Measurements from ENCODE around the gene LRCH1.

Gene LRCH1

DNA sequence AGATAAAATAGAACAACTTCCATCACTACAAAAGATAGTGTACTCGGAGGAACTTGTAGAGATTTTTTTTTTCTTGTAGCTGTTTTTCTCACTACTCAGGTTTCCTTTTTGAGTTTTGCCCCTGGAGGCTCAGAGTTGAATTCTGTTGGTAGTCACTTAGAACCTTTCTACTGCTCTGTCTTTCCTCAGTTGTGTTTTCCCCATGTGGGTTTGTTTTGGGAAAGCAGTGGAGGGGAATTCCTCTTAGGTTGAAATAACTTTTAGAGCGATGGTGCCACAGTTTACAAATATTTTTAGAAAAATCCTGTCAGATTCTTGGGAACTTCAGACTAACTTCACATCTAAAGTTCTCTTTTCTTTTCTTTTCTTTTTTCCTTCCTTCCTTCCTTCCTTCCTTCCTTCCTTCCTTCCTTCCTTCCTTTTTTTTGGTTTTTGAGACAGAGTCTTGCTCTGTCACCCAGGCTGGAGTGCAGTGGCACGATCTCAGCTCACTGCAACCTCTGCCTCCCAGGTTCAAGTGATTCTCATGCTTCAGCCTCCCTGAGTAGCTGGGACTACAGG, 65.8 kb downstream of the LRCH1 start:
- H3K27me3 ChIP-seq (replicated peaks) = no peaks in the 10 kb centered on the region
- no peaks in the 10 kb centered on the region for H3K36me3 ChIP-seq (replicated peaks)
- TF ChIP-seq, protein P1, sequence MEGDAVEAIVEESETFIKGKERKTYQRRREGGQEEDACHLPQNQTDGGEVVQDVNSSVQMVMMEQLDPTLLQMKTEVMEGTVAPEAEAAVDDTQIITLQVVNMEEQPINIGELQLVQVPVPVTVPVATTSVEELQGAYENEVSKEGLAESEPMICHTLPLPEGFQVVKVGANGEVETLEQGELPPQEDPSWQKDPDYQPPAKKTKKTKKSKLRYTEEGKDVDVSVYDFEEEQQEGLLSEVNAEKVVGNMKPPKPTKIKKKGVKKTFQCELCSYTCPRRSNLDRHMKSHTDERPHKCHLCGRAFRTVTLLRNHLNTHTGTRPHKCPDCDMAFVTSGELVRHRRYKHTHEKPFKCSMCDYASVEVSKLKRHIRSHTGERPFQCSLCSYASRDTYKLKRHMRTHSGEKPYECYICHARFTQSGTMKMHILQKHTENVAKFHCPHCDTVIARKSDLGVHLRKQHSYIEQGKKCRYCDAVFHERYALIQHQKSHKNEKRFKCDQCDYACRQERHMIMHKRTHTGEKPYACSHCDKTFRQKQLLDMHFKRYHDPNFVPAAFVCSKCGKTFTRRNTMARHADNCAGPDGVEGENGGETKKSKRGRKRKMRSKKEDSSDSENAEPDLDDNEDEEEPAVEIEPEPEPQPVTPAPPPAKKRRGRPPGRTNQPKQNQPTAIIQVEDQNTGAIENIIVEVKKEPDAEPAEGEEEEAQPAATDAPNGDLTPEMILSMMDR (IDR thresholded peaks at IDR 0.05; ENCODE audit: low read depth, low read length, missing control alignments) = no peak
- DNase-seq = no peak
- in situ Hi-C loops (cut with HindIII; ENCODE audit: low pct_ligation_motif_present, low sequenced_read_pairs) = no loop called here
- H3K4me3 ChIP-seq (ENCODE audit: low read depth, low read length) = no peak overlapping the region
- no peak overlapping the region for H3K27ac ChIP-seq

DNA sequence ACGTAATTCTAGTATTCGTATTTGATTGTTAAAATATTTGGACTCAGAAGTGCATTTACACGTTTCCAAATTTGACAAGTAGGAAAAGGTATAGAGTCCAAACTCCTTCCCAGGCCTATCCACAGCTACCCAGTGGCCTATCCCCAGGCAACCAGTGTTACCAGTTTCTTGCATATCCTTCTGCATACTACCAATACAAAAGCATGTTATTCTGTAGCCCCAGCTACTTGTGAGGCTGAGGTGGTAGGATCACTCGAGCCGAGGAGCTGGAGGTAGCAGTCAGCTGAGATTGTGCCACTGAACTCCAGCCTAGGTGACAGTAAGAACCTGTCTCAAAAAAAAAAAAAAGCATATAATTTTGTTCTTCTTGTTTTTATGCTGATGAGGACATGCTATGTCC, 67.1 kb downstream of the LRCH1 start:
- DNase-seq = no peak
- in situ Hi-C loops (cut with HindIII; ENCODE audit: low pct_ligation_motif_present, low sequenced_read_pairs) = no loop called here
- no peak overlapping the region for H3K4me3 ChIP-seq (ENCODE audit: low read depth, low read length)
- no peaks in the 10 kb centered on the region for H3K27me3 ChIP-seq (replicated peaks)
- TF ChIP-seq, protein P1 (IDR thresholded peaks at IDR 0.05; ENCODE audit: low read depth, low read length, missing control alignments) = no peak
- no peaks in the 10 kb centered on the region for H3K36me3 ChIP-seq (replicated peaks)
- no peak overlapping the region for H3K27ac ChIP-seq

DNA sequence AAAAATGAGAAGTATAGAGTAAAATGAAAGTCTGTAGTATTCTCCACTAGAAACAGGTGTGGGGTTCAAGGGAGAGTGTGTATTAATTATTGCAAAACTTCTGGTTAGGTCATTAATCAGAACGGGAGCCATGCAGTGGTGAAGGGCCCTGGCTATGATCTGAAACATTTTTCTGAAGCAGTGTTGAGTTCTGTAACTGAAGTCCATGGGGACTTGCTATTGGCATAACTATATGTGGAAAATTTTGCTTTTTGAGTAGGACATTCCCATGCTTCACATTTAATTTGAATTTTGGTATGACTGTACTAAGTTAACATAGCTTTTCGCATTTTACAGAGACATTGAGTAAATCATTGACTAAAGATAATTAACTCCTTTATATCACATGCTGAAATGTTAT, 67.5 kb downstream of the LRCH1 start:
- in situ Hi-C loops (cut with HindIII; ENCODE audit: low pct_ligation_motif_present, low sequenced_read_pairs) = no loop called here
- Histone ChIP-seq H3K27ac (no peak overlapping the region), H3K27me3 (replicated peaks) (no peaks in the 10 kb centered on the region), H3K36me3 (replicated peaks) (no peaks in the 10 kb centered on the region), H3K4me3 (ENCODE audit: low read depth, low read length) (no peak overlapping the region)
- TF ChIP-seq, protein P1 (IDR thresholded peaks at IDR 0.05; ENCODE audit: low read depth, low read length, missing control alignments) = no peak
- no peak for DNase-seq

DNA sequence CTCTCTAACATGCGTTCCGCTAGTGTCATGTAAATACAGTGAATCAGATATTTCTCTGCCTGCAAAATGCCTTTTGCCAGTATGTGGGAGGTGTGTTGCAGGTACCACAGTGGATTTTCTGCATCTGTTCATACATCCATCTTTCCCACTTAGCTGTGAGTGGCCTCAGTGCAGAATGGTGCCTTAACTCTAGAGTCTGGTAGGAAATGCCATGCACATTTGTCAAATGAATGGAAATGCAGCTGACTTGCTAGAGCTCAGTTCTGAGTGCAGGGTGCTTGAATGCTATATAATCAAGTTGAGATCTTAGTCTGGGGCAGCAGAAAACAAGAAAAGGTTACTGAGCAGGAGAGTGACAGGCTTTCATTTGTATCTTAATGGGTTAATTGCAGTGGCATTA, 68.2 kb downstream of the LRCH1 start:
- TF ChIP-seq, protein P1 (IDR thresholded peaks at IDR 0.05; ENCODE audit: low read depth, low read length, missing control alignments) = no peak
- H3K27ac ChIP-seq = no peak overlapping the region
- no peak for DNase-seq
- H3K36me3 ChIP-seq (replicated peaks) = no peaks in the 10 kb centered on the region
- in situ Hi-C loops (cut with HindIII; ENCODE audit: low pct_ligation_motif_present, low sequenced_read_pairs) = no loop called here
- H3K27me3 ChIP-seq (replicated peaks) = no peaks in the 10 kb centered on the region
- no peak overlapping the region for H3K4me3 ChIP-seq (ENCODE audit: low read depth, low read length)

- no peak overlapping the region for H3K4me3 ChIP-seq (ENCODE audit: low read depth, low read length)
- in situ Hi-C loops (cut with HindIII; ENCODE audit: low pct_ligation_motif_present, low sequenced_read_pairs) = no loop called here
- H3K27ac ChIP-seq = no peak overlapping the region
- H3K27me3 ChIP-seq (replicated peaks) = no peaks in the 10 kb centered on the region
- no peaks in the 10 kb centered on the region for H3K36me3 ChIP-seq (replicated peaks)
- no peak for DNase-seq
- TF ChIP-seq, protein P1 (IDR thresholded peaks at IDR 0.05; ENCODE audit: low read depth, low read length, missing control alignments) = no peak
Measured at GRCh38 chr13:46621792-46622629, 69.0 kb downstream of the LRCH1 start.

All from brain microvascular endothelial cell (primary cell).